Measurements from ENCODE around the gene ERC2. TPM values are rescaled to one million over a fixed set of nuclear protein-coding genes. Genes with fewer than 3 reads are reported as not detected.

The ERC2 gene
- total RNA-seq, 3 donors from 2014 or later, result 0.64 to 7.3 (median 1.3) TPM

- Histone ChIP-seq H3K27ac (no peak overlapping the region), H3K4me1 (no peaks in the 10 kb centered on the region), H3K9me3 (no peaks in the 10 kb centered on the region), H3K4me3 (no peak overlapping the region), H3K36me3 (no peaks in the 10 kb centered on the region), H3K27me3 (no peaks in the 10 kb centered on the region)
- TF ChIP-seq POLR2AphosphoS5 (IDR thresholded peaks at IDR 0.05), result no peak
- no peak for TF ChIP-seq POLR2A (IDR thresholded peaks at IDR 0.05)
- no peak for TF ChIP-seq CTCF (IDR thresholded peaks at IDR 0.05)
- no peak for DNase-seq (ENCODE audit: low spot score in 2 of 2)
- intact Hi-C loops (cut with DNase I; ENCODE audit: low total_unique reads), result no loop called here
Measured at GRCh38 chr3:55731741-55732140, 736.5 kb downstream of the ERC2 start.

GRCh38 chr3:55729546-55729945 is 738.7 kb downstream of the ERC2 start:
- Histone ChIP-seq H3K27ac (no peak overlapping the region), H3K4me3 (no peak overlapping the region), H3K36me3 (no peaks in the 10 kb centered on the region), H3K4me1 (no peaks in the 10 kb centered on the region), H3K27me3 (no peaks in the 10 kb centered on the region), H3K9me3 (no peaks in the 10 kb centered on the region)
- DNase-seq (ENCODE audit: low spot score in 2 of 2), result no peak
- intact Hi-C loops (cut with DNase I; ENCODE audit: low total_unique reads), result no loop called here
- TF ChIP-seq POLR2A (IDR thresholded peaks at IDR 0.05), result no peak
- TF ChIP-seq CTCF (IDR thresholded peaks at IDR 0.05), result no peak
- TF ChIP-seq POLR2AphosphoS5 (IDR thresholded peaks at IDR 0.05), result no peak

- TF ChIP-seq POLR2A (IDR thresholded peaks at IDR 0.05) (no peak), CTCF (IDR thresholded peaks at IDR 0.05) (no peak)
- Histone ChIP-seq H3K4me1 (no peaks in the 10 kb centered on the region), H3K27me3 (no peaks in the 10 kb centered on the region), H3K36me3 (no peaks in the 10 kb centered on the region), H3K27ac (no peak overlapping the region), H3K9me3 (no peaks in the 10 kb centered on the region), H3K4me3 (no peak overlapping the region)
- no peak for DNase-seq (ENCODE audit: low spot score in 2 of 2)
- intact Hi-C loops (cut with DNase I; ENCODE audit: low total_unique reads), result no loop called here
Measured at GRCh38 chr3:55728461-55729100, 739.7 kb downstream of the ERC2 start.

- Histone ChIP-seq H3K27me3 (no peaks in the 10 kb centered on the region), H3K27ac (no peak overlapping the region), H3K4me3 (no peak overlapping the region), H3K9me3 (no peaks in the 10 kb centered on the region), H3K36me3 (no peaks in the 10 kb centered on the region), H3K4me1 (no peaks in the 10 kb centered on the region)
- TF ChIP-seq CTCF (IDR thresholded peaks at IDR 0.05) (no peak), POLR2A (IDR thresholded peaks at IDR 0.05) (no peak), POLR2AphosphoS5 (IDR thresholded peaks at IDR 0.05) (no peak)
- no peak for DNase-seq (ENCODE audit: low spot score in 2 of 2)
- intact Hi-C loops (cut with DNase I; ENCODE audit: low total_unique reads), result no loop called here
Measured at GRCh38 chr3:55726501-55726775, 741.8 kb downstream of the ERC2 start.

GRCh38 chr3:55725681-55726500 is 742.4 kb downstream of the ERC2 start:
- Histone ChIP-seq H3K4me1 (no peaks in the 10 kb centered on the region), H3K27ac (no peak overlapping the region), H3K4me3 (no peak overlapping the region), H3K9me3 (no peaks in the 10 kb centered on the region), H3K27me3 (no peaks in the 10 kb centered on the region), H3K36me3 (no peaks in the 10 kb centered on the region)
- no peak for TF ChIP-seq POLR2A (IDR thresholded peaks at IDR 0.05)
- TF ChIP-seq POLR2AphosphoS5 (IDR thresholded peaks at IDR 0.05), result no peak
- no peak for TF ChIP-seq CTCF (IDR thresholded peaks at IDR 0.05)
- intact Hi-C loops (cut with DNase I; ENCODE audit: low total_unique reads), result no loop called here
- no peak for DNase-seq (ENCODE audit: low spot score in 2 of 2)

All from breast epithelium (tissue), 4 donors.